Inflammatory macrophage treated with lipopolysaccharide for 1 hour (primary cell): ENCODE measurements around the gene PAK4.
"Not testable (repeated sequence)": the region's sequence is repeated elsewhere in the genome, so short reads cannot be mapped to it uniquely, and the experiment has no call there.

Experiments used
- DNase-seq, 2 donors: peaks; one replicate each; pipeline ENCODE4 v3.0.0-alpha.2; 2020 to 2022

PAK4 gene

DNA sequence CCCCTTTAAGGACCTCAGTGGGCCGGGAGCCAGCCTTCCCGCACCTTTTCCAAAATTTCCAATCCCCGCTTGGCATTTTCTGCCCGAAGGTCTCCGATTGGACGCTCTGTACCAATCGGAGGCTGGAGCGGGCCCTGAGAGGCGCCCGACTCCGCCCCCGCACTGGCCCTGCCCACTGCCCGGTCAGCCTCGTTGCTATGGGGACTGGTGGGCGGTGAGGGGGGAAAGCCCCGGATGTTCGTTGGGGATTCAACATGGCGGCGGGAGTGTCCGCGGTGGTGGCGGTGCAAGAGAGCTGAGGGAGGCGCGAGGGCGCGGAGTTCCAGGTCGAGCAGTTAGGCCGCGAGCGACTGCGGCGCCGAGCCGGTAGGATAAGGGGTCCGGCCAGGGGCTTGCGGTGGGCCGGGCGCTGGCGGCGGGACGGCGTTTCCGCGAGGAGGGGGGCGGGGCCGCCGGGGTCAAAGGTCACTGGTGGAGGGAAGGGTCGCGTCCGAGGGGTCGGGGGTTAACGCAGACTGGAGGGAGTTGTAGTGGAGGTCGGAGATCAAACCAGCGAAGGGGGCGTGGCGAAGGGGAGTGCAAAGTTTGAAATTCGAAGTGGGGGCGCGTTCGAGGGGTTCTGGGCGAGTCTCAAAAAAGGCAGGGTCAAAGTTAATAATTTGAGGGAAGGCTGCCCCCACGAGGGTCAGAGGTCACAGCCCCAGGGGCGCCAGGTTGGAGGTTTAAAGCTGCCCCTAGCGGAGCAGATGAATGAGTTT is at the start of gene PAK4:
TSS of gene PAK4 (plus strand) at position 233 of the 758 bp plus-strand sequence. CDS start 43,768 bp downstream, outside the sequence.
- DNase-seq: peak; percentile 99

DNA sequence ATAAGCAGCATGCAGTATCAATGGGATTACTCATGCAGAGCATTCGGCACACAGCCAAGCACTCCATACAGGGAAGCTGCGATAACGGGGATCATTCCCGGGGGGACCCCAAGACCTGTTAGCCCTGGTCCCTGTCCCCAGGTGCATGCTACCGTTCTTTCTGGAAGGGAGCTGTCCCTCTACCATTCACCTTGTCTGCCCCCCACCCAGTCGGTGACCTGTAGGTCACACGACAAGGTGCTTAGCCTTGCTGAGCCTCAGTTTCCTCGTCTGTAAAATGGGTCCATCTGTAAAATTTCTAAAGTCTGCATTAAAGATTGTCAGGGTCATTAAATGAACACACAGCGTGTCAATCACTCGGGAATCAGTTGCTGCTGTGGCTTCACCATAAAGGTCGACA is 48.3 kb upstream of the PAK4 start:
- DNase-seq: no peak

- no peak for DNase-seq
Observed at GRCh38 chr19:39078436-39079200, 47.0 kb upstream of the PAK4 start.

DNA sequence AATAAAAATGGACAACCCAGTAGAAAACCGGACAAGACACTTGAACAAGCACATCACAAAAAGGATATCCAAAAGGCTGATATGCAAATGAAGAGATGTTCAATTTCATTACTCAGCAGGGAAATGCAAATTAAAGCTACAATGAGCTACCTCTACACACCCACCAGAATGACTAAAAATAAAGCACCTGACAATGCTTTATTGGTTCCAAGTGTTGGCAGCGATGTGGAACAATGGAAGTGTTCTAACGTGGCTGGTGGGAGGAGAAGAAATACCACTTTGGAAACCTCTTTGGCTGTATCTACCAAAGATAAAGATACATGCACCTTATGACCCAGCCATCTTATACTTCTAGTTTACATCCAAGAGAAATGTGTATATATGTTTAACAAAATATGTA is 45.2 kb upstream of the PAK4 start:
- DNase-seq: no peak

- no peak for DNase-seq
Observed at GRCh38 chr19:39082167-39082566, 43.4 kb upstream of the PAK4 start.

DNA sequence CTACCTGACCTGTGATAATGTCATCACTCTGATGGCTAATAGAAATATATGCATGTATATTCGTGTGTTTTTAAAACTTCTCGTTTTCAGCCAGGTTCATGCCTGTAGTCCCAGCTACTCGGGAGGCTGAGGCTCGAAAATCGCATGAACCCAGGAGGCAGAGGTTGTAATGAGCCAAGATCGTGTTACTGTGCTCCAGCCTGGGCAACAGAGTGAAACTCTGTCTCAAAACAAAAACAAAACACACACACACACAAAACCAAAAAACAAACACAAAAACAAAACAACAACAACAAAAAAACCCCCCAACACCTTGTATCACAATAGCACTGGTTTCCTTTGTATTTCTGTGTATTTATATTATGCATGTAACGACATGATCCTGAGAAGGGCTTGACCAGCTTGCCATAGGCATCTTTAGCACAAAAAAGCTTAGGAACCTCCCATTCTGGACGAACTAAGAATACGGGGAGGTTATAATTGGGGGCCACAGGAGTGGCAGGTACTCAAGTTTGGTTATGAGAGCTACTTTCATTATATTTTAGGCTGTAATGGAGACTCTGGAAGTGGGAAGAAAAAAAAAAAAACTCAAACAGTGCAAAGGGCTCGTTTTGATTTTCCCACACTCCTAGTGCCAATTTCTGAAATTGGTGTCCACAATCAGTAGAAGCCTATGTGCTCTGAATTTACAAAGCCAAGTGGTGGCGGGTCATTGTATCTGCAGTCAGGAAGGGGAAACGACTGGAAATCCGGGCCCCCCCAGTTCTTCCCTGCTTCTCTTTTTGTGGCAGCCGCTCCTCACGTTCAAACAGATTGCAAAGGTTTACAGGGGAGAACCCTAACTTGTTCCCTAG is 42.6 kb upstream of the PAK4 start:
- DNase-seq: peak in 1 of 2 donors; percentile 4

DNA sequence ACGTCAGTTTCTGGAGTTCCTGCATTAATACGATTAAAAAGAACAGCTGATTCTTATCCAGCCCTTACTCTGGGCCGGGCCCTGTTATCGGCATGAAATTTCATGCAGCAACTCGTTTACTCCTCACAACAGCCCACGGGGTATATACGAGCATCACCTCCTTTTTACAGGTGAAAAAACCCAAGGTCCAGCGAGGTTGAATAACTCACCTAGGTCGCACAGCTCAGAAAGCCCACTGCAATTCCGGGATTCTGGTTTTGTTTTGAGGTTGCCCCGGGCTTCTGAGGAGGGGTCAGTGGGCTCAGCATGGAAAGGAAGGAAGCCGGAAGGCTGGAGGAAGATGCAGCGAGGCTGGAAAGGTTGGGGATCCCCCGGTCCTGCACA is 42.0 kb upstream of the PAK4 start:
- no peak for DNase-seq

- DNase-seq: no peak
Observed at GRCh38 chr19:39083983-39084731, 41.4 kb upstream of the PAK4 start, which contains the start of gene ACP7. TSS of gene ACP7 (plus strand) at chr19:39084368. CDS start at chr19:39085270, 902 bp downstream.

DNA sequence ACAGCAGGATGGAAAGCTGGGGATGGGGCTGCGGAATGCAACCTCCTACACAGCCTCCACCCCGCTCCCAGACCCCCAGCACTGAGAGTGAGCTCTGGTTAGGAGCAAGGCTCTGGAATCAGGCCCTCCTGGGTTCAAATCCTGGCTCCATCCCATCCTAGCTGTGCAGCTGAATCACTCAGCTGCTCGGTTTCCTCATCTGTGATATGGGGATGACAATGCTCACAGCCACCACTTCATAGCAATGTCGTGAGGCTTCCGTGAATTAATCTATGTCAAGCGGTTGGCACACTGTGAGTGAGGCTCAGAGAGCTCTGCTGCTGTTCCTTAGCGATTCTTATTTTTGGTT is 40.9 kb upstream of the PAK4 start:
- DNase-seq: no peak

DNA sequence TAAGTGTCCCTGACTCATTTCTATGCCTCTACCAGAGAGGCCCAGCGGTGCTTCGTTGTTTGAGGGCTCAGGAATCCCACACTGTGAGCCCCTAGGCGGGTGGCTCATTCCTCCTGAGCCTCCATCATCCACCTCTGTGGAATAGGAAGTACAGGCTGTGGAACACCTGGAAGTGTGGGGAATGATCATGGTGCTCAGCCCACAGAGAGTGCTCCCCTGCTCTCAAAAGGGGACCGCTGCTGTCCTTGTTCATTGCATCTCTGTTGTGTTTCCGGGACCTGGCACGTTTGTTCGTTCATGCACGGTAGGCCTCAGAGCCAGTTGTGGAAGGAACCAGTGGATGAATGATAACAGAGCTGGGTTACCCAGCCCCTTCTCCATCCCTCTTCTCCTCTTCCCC is 40.2 kb upstream of the PAK4 start:
- no peak for DNase-seq

DNA sequence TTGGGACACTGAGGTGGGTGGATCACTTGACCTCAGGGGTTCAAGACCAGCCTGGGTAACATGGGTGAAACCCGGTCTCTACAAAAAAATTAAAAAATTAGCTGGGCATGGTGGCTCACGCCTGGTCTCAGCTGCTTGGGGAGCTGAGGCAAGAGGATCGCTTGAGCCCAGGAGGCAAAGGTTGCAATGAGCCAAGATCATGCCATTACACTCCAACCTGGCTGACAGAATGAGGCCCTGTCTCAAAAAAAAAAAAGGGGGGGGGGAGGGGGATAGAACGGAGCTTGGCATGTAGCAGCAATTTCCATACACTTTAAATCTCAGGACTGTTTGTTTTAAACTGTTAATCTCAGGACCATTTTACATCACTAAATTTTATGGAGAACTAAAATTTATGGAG is 39.2 kb upstream of the PAK4 start:
- DNase-seq: no peak

DNA sequence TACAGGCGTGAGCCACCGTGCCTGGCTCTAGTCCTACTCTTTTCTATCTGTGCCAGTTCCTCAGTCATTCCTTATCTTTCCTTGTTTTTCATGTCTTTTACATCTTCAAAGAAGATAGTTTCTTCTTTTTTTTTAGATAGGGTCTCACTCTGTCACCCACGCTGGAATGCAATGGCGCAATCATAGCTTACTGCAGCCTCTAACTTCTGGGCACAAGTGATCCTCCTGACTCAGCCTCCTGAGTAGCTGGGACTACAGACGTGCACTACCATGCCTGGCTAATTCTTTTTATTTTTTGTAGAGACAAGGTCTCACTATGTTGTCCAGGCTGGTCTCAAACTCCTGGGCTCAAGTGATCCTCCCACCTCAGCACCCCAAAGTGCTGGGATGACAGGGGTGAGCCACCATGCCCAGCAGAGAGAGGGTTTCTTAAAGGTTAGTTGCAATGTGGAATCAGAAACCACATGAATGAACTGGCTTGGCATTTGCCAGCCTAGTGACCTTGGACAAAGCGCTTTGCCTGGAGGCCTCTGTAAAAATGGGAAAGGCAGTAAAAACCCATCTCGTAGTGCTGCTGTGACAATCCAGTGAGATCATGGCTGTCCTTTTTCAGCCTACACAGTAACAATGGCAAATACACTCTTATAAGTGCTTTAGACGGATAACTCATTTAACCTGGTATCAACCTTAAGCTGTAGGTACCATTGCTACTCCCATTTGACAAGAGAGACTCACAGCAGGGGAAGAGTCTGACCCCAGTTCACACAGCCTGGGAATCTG is 37.5 kb upstream of the PAK4 start:
- DNase-seq: no peak

GRCh38 chr19:39090016-39090415 is 35.6 kb upstream of the PAK4 start:
- DNase-seq: not testable (repeated sequence)

DNA sequence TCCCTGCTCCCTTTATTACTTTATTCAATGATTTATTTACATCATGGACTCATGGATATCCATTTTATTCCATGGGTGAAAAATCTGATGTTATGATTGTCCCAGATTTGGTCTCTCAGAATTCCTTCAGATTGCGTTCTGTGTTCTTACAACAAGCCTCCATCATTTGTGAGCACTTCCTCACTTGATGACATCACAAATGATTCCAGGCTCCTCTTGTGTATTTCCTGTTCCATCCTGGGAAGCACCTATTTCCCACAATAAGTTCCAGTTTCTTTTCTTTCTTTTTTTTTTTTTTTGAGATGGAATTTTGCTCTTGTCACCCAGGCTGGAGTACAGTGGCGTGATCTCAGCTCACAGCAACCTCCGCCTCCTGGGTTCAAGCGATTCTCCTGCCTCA is 34.7 kb upstream of the PAK4 start:
- peak; percentile 3 to 39 for DNase-seq

DNA sequence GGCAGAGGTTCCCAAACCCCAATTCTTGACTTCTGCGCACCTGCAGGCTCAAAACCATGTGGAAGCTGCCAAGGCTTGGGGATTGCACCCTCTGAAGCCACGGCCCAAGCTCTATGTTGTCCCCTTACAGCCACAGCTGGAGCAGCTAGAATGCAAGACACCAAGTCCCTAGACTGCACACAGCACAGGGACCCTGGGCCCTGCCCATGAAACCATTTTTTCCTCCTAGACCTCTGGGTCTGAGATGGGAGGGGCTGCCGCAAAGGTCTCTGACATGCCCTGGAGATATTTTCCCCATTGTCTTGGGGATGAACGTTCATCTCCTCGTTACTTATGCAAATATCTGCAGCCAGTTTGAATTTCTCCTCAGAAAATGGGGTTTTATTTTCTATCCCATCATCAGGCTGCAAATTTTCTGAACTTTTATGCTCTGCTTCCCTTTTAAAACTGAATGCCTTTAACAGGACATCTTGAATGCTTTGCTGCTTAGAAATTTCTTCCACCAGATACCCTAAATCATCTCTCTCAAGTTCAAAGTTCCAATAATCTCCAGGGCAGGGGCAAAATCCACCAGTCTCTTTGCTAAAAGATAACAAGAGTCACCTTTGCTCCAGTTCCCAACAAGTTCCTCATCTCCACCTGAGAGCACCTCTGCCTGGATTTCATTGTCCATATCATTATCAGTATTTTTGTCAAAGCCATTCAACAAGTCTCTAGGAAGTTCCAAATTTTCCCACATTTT is 29.6 kb upstream of the PAK4 start:
- not testable (repeated sequence) for DNase-seq

DNA sequence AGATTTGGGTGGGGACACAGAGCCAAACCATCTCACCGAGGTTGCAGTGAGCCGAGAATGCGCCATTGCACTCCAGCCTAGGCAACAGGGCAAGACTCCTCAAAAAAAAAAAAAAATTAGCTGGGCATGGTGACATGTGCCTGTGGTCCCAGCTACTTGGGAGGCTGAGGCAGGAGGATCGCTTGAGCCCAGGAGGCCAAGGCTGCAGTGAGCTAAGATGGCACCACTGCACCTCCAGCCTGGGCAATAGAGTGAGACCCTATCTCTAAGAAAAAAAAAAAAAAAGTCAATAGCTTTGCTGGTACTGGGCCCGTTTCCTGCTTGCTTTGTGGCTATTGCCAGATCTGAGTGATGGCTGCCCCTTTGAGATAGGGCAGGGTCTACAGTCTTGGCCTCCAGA is 28.3 kb upstream of the PAK4 start:
- DNase-seq: no peak

GRCh38 chr19:39097721-39098120 is 27.9 kb upstream of the PAK4 start:
- no peak for DNase-seq

DNA sequence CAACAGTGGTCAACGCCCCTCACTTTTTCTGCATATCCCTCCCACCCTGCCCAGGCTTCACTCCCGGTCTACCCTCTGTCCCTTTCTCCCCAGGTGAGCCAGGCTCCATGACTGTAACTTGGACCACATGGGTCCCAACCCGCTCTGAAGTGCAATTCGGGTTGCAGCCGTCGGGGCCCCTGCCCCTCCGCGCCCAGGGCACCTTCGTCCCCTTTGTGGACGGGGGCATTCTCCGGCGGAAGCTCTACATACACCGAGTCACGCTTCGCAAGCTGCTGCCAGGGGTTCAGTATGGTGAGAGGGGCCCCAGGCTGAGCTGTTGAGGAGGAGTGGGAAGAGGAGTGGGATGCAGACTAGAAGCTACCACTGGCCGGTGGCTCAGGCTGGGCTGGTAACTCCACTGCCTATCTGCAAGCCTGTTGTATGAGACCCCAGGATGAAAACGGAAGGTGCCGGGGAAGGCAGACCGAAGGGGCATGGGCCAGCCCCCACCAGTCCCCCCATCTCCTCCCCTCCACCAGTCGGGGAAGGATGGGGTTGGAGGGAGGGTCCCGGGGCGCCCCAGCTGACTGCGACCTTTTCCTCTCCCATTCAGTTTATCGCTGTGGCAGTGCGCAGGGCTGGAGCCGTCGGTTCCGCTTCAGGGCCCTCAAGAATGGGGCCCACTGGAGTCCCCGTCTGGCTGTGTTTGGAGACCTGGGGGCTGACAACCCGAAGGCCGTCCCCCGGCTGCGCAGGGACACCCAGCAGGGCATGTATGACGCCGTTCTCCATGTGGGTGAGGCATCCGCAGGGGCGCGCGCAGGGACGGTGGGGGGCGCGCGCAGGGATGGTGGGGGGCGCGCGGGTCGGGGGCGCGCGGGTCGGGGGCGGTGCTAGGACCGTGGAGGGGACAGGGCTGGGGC is 27.0 kb upstream of the PAK4 start:
- DNase-seq: no peak

DNA sequence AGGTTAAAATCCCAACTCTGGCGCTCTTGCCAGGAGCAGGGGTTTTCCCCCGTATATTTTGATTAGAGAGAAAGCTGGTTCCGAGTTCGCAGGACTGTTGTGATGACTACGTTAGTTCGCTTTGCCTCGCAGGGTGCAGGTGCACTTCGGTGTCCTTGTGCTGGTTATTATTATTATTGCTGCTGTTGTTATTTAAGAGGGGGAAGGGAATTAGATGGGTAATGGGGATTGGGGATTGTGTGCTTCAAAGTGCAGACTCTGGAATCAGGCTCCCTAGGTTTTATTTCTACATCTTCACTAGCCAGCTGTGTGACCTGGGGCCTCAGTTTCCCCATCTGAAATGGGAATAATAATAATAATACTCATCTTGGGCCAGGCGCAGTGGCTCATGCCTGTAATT is 26.2 kb upstream of the PAK4 start:
- DNase-seq: no peak
